Spleen (tissue), 7 donors: ENCODE measurements around the gene MDFI.

Experiments
- CTCF ChIP-seq, 11 experiments: fragments of 200-600 bp in 7 of 11; fragments of 450-650 bp in 4 of 11; sonication (generic) in 4 of 11; IDR thresholded peaks in 8 of 11; conservative IDR thresholded peaks in 3 of 11; 1 replicate in 7 of 11; 2 replicates in 4 of 11; pipeline versions ENCODE4 v1.4.0 to v1.8.0; 2016 to 2021; ENCODE audit warnings: antibody characterized with exemption in 11 of 11, inconsistent platforms in 4 of 11, mild to moderate bottlenecking in 1 of 11
- POLR2A ChIP-seq, 3 donors: fragments of 450-650 bp; IDR thresholded peaks; one replicate each; pipeline ENCODE4 v1.5.1; 2017; ENCODE audit warnings: antibody characterized with exemption in 3 of 3, mild to moderate bottlenecking in 1 of 3
- POLR2AphosphoS5 ChIP-seq, 3 donors: sonication (generic); formaldehyde crosslinking; IDR thresholded peaks; one replicate each; pipeline ENCODE4 v1.5.1; 2017; ENCODE audit warnings: antibody characterized with exemption in 3 of 3
- donor health status: DM: no; HTN: no; CAD: no; lungs with moderate emphysema.
- donor health status: DM: no; HTN: no; CAD: no.
- donor health status: DM: no; HTN: no; CAD: no.

DNA sequence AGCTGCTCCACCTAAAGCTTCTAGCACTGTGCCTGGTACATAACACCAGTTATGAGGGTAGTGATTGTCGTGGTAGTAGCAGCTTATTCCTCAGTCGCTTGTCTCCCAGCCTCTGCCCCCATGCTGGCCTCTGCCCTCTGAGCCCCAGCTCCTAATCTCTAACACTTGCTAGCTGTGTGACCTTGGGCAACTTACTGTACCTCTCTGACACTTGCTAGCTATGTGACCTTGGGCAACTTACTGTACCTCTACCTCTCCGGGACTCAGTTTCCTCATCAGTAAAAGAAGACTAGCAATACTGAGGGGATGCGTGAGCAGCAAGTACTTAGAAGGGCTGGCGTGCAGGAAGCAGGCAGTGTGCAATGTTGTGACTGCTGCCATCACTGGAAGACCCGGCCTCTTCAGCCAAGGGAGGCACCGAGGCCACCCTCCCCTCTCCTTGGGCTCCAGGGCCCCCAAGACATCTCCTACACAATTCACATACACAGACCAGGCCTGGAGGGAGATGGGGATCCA is 9.9 kb downstream of the MDFI start:
- TF ChIP-seq POLR2A (IDR thresholded peaks at IDR 0.05) (no peak), CTCF (IDR thresholded peaks at IDR 0.05 in 8 of 11, conservative IDR thresholded peaks at IDR 0.05 in 3 of 11) (no peak), POLR2AphosphoS5 (IDR thresholded peaks at IDR 0.05) (no peak)
